LNCaP clone FGC (cell line): ENCODE measurements around the gene KIAA0825.

Experiments
- DNase-seq: peaks from one replicate; pipeline ENCODE4 v3.0.0-alpha.2; 2011; ENCODE audit warnings: low read depth
- H3K4me3 ChIP-seq: 2 replicates; pipeline ENCODE4 v1.5.1; 2011; ENCODE audit warnings: mild to moderate bottlenecking, low read depth, low read length, control low read depth
- CTCF ChIP-seq: IDR thresholded peaks from 2 replicates; pipeline ENCODE4 v1.5.1; 2012; ENCODE audit warnings: mild to moderate bottlenecking; ENCODE audit not compliant: control insufficient read depth, insufficient read depth; ENCODE audit errors: extremely low read depth

Gene KIAA0825

GRCh38 chr5:94618493-94619328 is at the start of gene KIAA0825, which contains the start of gene SLF1:
TSS of gene KIAA0825 (minus strand) at chr5:94618604. CDS start at chr5:94537126, 81,478 bp downstream.
TSS of gene SLF1 (plus strand) at chr5:94618669. CDS start at chr5:94628811, 10,142 bp downstream.
- peak; percentile 81 for DNase-seq
- peak within 1 kb of the TSS; percentile 74 for H3K4me3 ChIP-seq
- TF ChIP-seq CTCF, result no peak

GRCh38 chr5:94667937-94668336 is 49.5 kb upstream of the KIAA0825 start:
- DNase-seq, result no peak
- TF ChIP-seq CTCF, result no peak
- no peak overlapping the region for H3K4me3 ChIP-seq

- no peak for DNase-seq
- TF ChIP-seq CTCF, result no peak
Measured at GRCh38 chr5:94661086-94661485, 42.7 kb upstream of the KIAA0825 start.

GRCh38 chr5:94660506-94660905 is 42.1 kb upstream of the KIAA0825 start:
- no peak overlapping the region for H3K4me3 ChIP-seq
- TF ChIP-seq CTCF, result no peak
- no peak for DNase-seq

More at GRCh38 chr5:94661086-94661485, 42.7 kb upstream of the KIAA0825 start:
- H3K4me3 ChIP-seq, result no peak overlapping the region

GRCh38 chr5:94658272-94658671 is 39.9 kb upstream of the KIAA0825 start:
- H3K4me3 ChIP-seq, result no peak overlapping the region
- no peak for TF ChIP-seq CTCF
- no peak for DNase-seq

- DNase-seq, result no peak
- no peak for TF ChIP-seq CTCF
- H3K4me3 ChIP-seq, result no peak overlapping the region
Measured at GRCh38 chr5:94649874-94650273, 31.5 kb upstream of the KIAA0825 start.
